ENCODE results near the gene TRIM62. TPM values are rescaled to one million over a fixed set of nuclear protein-coding genes. Genes with fewer than 3 reads are reported as not detected.
"Not testable (repeated sequence)": the region's sequence is repeated elsewhere in the genome, so short reads cannot be mapped to it uniquely, and the experiment has no call there.

TRIM62 gene
- total RNA-seq, 4 donors from 2014 or later: 2.7 to 6.3 (median 3.6) TPM

GRCh38 chr1:33140153-33141149, 41.4 kb downstream of the TRIM62 start:
- no peak for DNase-seq (ENCODE audit: low spot score)
- no peak for ATAC-seq (ENCODE audit: low FRiP score)
- TF ChIP-seq CTCF (IDR thresholded peaks at IDR 0.05): no peak

GRCh38 chr1:33137800-33138199, 44.0 kb downstream of the TRIM62 start:
- DNase-seq (ENCODE audit: low spot score): no peak
- no peak for TF ChIP-seq CTCF (IDR thresholded peaks at IDR 0.05)
- ATAC-seq (ENCODE audit: low FRiP score): no peak

- DNase-seq (ENCODE audit: low spot score); ATAC-seq (ENCODE audit: low FRiP score): not testable (repeated sequence)
These were observed 45.8 kb downstream of the TRIM62 start for GRCh38 chr1:33136041-33136440.

- DNase-seq (ENCODE audit: low spot score) (no peak), ATAC-seq (ENCODE audit: low FRiP score) (no peak)
These were observed 48.3 kb downstream of the TRIM62 start for GRCh38 chr1:33133478-33134105.

GRCh38 chr1:33132549-33132948, 49.3 kb downstream of the TRIM62 start:
- ATAC-seq (ENCODE audit: low FRiP score): no peak

More at GRCh38 chr1:33133478-33134105, 48.3 kb downstream of the TRIM62 start:
- TF ChIP-seq CTCF (IDR thresholded peaks at IDR 0.05): no peak

GRCh38 chr1:33131191-33131590, 50.7 kb downstream of the TRIM62 start:
- TF ChIP-seq CTCF (IDR thresholded peaks at IDR 0.05): no peak
- DNase-seq (ENCODE audit: low spot score) (no peak), ATAC-seq (ENCODE audit: low FRiP score) (no peak)

More at GRCh38 chr1:33132549-33132948, 49.3 kb downstream of the TRIM62 start:
- TF ChIP-seq CTCF (IDR thresholded peaks at IDR 0.05): no peak
- no peak for DNase-seq (ENCODE audit: low spot score)

GRCh38 chr1:33130297-33130696, 51.5 kb downstream of the TRIM62 start:
- no peak for ATAC-seq (ENCODE audit: low FRiP score)
- TF ChIP-seq CTCF (IDR thresholded peaks at IDR 0.05): no peak
- DNase-seq (ENCODE audit: low spot score): no peak

Measured in omental fat pad (tissue), 4 donors.